Left hindlimb (tissue), 1 donor: ENCODE results near the gene ADK.
"Not testable (repeated sequence)": the region's sequence is repeated elsewhere in the genome, so short reads cannot be mapped to it uniquely, and the experiment has no call there.

Experiments used
- DNase-seq: peaks from one replicate; pipeline ENCODE4 v3.0.0-alpha.2; 2018

ADK gene

DNA sequence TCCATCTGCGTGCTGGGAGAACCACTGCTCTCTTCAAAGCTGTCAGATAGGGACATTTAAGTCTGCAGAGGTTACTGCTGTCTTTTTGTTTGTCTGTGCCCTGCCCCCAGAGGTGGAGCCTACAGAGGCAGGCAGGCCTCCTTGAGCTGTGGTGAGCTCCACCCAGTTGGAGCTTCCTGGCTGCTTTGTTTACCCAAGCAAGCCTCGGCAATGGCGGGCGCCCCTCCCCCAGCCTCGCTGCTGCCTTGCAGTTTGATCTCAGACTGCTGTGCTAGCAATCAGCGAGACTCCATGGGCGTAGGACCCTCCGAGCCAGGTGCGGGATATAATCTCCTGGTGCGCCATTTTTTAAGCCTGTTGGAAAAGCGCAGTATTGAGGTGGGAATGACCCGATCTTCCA is 422.5 kb downstream of the ADK start:
- not testable (repeated sequence) for DNase-seq

DNA sequence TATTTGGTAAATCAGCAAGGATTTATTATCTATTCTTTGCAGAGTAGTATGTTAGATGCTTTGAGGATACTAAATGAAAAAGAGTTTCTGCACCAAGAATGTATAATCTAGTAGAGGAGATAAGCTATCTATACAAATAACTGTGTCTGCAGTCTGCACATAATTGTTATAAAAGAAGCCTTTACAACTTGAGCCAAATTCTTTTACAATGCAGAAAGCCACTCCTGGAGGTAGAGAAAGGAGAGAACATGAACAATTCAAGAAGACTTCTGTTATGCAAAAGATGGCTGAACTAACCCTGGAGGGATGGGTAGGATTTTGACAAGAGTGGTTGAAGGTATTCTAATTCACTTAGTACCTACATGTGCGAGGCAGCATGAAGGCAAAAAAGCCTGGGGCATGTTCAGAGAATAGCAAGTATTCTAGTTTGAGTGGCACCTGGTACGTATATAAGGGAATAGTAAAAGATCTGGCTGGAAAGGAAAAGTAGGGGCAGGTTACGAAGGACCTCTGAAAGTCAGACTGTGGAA is 424.2 kb downstream of the ADK start:
- DNase-seq: no peak

DNA sequence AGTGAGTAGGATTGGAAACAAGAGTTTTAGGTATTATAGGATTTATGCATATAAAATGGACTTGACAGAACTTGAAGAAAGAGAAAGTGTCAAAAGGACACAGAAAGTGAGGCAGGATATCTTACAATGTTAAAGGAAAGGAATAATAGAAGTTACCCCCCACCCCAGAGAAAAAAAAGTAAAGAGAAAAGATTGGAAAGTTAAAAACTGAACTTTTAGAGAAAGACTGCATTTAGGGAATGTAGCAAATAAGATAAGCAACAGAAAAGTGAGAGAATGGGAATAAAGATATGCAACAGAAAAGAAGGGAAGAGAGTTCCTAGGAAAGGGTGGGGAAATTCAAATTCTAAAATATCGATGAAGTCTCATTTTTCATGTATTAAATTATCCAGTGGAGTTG is 424.9 kb downstream of the ADK start:
- no peak for DNase-seq

GRCh38 chr10:74576586-74576985 is 425.6 kb downstream of the ADK start:
- DNase-seq: no peak

DNA sequence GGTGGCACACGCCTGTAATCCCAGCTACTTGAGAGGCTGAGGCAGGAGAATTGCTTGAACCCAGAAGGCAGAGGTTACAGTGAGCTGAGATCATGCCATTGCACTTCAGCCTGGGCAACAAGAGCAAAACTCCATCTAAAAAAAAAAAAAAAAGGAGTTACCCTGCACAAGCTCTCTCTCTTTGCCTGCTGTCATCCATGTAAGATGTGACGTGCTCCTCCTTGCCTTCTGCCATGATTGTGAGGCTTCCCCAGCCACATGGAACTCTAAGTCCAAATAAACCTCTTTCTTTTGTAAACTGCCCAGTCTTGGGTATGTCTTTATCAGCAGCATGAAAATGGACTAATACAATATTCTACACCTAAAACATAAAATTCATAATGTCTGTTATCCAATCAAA is 429.4 kb downstream of the ADK start:
- DNase-seq: not testable (repeated sequence)

GRCh38 chr10:74582566-74582965 is 431.5 kb downstream of the ADK start:
- DNase-seq: no peak

DNA sequence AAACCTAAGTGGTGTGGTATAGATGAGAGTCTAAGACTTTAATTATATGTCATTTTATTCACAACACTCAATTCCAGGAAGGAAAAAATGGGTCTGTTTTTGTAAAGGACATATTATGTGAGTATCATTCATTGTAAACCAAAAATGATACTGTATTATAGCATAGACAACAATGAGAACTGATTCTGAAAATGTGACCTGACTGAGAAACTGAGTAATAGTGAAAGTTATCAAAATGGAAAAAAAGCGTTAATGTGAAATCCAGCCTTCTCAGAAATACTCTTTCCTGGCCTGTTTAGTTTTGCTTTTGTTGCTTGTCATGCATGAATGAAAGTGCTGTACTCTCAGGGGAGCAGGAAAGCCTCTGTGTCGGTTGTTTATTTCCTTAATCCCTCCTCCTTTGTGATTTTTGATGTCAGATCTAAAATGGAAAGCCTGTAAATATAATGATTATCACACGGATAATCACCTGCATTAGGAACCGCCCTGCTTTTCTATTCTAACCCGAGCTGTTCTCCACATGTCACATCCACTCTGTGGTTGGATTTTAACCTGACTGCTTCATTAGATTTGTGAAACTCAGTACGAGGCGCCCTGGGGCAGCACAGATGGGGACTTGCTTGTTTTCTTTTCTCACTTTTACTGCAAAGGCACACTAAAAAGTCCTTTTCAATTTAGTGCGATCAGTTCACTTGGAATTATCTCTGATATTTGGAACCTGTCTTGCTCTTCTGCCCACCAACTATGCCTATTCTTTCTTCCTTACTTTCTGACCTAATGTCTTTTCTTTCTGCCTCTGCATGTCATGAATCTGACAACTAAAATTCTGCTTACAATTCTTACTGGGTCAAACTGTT is 434.4 kb downstream of the ADK start:
- no peak for DNase-seq

- no peak for DNase-seq
These were observed 435.1 kb downstream of the ADK start for GRCh38 chr10:74586088-74586585.

- DNase-seq: no peak
These were observed 436.3 kb downstream of the ADK start for GRCh38 chr10:74587109-74587854.

DNA sequence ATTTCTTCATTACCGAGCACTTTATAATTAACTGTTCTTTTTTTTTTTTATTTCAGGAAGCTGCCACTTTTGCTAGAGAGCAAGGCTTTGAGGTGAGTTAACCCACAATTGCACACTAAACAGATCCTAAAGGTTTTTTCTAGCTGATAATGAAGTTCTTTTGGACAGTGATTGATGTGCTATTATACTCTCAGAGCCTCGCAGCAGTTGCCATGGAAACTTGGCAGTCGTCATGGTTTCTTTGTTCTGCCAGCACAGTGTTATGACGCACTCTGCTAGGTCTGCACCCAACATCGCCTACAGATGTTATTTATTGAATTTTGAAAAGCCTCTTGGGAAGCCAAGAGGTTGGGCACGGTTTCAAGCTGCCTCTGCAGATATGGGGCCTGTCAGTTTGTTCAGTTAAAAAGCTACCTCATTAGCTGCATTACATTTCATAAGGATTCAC is 438.2 kb downstream of the ADK start:
- peak; percentile 79 for DNase-seq

DNA sequence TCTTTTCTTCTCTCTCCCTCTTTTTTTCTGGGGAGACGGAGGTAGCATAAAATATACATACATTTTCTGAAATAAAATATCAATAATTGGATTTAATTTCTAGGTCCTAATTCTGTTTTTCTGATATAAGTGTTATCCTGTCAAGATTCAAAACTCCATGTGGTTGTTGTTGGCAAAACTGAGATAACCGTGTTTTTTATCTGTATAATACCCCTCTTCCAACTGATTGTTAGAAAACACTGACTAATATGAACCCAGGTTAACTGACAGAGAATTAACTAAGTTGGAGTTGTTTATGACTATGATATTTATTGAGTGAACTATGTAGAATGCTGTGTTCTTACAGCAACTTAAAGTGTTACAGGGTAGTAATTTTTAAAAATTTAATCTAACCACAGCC is 438.8 kb downstream of the ADK start:
- DNase-seq: no peak

- no peak for DNase-seq
These were observed 442.4 kb downstream of the ADK start for GRCh38 chr10:74593470-74593869.

DNA sequence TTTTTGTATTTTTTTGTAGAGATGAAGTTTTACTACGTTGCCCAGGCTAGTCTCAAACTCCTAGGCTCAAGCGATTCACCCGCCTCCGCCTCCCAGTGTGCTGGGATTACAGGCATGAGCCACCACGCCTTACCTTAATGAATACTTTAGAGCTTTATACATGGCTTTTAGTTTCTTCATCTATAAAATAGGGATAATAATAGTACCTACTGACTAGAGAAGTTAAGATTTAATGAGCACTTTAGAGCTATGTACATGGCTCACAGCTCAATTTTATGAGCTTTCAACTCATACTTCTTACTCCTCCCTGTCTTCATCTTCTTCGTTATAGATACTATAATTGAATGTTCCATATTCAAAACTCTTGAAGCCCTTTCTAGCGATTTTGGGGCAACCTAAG is 445.7 kb downstream of the ADK start:
- DNase-seq: no peak

DNA sequence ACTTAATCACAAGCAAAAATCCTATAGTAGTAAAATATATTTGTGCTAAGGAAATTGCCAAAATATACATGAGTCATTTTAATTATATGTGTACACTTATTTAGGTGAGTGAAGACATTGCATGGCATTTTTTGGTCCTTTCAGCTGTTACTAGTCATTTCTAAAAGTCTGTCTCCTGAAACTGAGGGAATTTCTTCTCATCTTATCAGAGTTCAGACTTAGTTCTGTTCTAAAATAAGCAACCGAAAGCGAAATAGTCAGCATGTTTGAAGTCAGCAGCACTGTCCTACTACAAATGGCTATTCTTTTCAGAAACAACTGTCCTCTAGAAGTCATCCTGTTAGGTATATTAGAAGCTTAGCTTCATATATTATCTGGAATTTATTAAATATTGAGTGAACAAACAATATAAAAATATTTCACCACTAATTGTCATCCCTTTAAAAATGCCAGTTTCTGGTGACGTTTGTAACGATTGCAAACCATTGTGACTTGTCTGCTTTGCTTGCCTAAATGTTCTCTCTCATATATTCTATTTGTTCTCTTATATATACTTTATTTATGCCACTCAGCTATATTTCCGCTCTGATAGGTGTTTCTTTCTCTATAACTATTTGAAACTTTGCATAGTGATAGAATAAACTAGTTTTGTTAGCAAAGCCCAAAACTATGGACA is 448.0 kb downstream of the ADK start:
- no peak for DNase-seq

GRCh38 chr10:74599672-74600071 is 448.7 kb downstream of the ADK start:
- no peak for DNase-seq

DNA sequence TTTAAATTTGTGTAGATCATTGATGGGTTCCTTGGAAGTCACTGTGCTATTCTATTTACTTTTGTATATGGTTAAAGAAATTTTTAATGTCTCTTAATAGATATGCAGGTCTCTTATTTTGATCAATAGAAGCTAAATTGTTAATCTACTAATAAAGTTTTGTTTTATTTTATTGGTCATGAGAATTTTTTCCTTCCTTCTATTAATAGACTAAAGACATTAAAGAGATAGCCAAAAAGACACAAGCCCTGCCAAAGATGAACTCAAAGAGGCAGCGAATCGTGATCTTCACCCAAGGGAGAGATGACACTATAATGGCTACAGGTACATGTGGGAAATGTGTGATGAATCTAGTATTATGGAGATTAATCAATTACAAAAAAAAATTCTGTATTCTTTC is 449.1 kb downstream of the ADK start:
- no peak for DNase-seq

DNA sequence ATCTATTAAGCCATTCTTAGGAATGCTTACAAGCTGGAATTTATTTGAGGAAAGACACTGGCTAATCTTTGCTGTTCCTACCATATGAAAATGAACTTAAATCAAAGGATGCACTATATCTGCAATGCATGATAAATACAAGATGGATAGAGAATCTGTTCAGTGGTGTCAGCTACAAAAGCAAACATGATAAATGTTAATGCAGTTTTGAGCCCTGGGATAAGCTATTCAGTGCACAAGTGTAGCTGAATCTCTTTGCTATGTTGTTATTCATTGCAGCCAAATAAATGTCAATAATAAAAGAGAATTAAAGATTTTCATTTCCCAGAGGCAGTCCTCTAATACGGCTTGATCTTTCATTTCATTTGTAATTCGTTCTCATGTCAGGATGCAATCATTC is 451.6 kb downstream of the ADK start:
- no peak for DNase-seq

GRCh38 chr10:74610299-74610698 is 459.3 kb downstream of the ADK start:
- DNase-seq: no peak

GRCh38 chr10:74612195-74612594 is 461.2 kb downstream of the ADK start:
- DNase-seq: no peak

GRCh38 chr10:74620626-74621025 is 469.6 kb downstream of the ADK start:
- DNase-seq: no peak

- DNase-seq: no peak
These were observed 472.8 kb downstream of the ADK start for GRCh38 chr10:74623786-74624185.

- no peak for DNase-seq
These were observed 473.5 kb downstream of the ADK start for GRCh38 chr10:74624501-74624900.

DNA sequence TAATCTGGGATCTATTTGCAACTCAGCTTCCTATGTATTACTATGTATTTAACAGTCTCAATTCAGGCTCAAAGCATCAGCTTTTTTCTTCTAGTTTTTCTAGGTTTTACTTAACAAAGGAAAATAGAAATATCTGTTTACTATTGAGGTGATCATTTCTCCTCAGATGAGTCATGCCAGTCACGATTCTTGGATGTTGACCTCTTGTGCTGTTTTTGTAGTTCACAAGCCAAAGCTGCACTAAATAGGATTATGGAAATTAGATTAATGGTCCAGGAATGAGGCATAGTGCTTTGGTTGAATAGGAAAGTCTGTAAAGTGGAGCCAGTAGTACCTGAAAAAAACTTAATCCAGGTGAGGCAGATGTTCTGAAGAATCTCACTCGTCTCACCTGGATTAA is 477.1 kb downstream of the ADK start:
- no peak for DNase-seq
